ENCODE results near the gene RAB4B.

GRCh38 chr19:40739030-40739839 lies 38.8 kb upstream of the RAB4B start:
- TF ChIP-seq CTCF (conservative IDR thresholded peaks at IDR 0.05 in 1 of 2, IDR thresholded peaks at IDR 0.05 in 1 of 2; ENCODE audit: low read depth in 1 of 2, low read length in 2 of 2) (no peak), EZH2 (IDR thresholded peaks at IDR 0.05; ENCODE audit: low read length, missing control alignments) (no peak)
